ENCODE results near the gene PANK4.

The PANK4 gene

GRCh38 chr1:2495026-2495425, 31.4 kb downstream of the PANK4 start:
- no peak for TF ChIP-seq CTCF (IDR thresholded peaks at IDR 0.05; ENCODE audit: low read depth, low read length)
- no peak overlapping the region for H3K4me3 ChIP-seq (ENCODE audit: low read depth, low read length)

GRCh38 chr1:2494323-2494693, 32.1 kb downstream of the PANK4 start:
- no peak for TF ChIP-seq CTCF (IDR thresholded peaks at IDR 0.05; ENCODE audit: low read depth, low read length)
- H3K4me3 ChIP-seq (ENCODE audit: low read depth, low read length): no peak overlapping the region

GRCh38 chr1:2493691-2494322, 32.6 kb downstream of the PANK4 start:
- no peak for TF ChIP-seq CTCF (IDR thresholded peaks at IDR 0.05; ENCODE audit: low read depth, low read length)
- no peak overlapping the region for H3K4me3 ChIP-seq (ENCODE audit: low read depth, low read length)

GRCh38 chr1:2493218-2493617, 33.2 kb downstream of the PANK4 start:
- TF ChIP-seq CTCF (IDR thresholded peaks at IDR 0.05; ENCODE audit: low read depth, low read length): no peak
- no peak overlapping the region for H3K4me3 ChIP-seq (ENCODE audit: low read depth, low read length)

- no peak for TF ChIP-seq CTCF (IDR thresholded peaks at IDR 0.05; ENCODE audit: low read depth, low read length)
- no peak overlapping the region for H3K4me3 ChIP-seq (ENCODE audit: low read depth, low read length)
Observed at GRCh38 chr1:2492091-2492490, 34.3 kb downstream of the PANK4 start.

GRCh38 chr1:2489615-2490014, 36.8 kb downstream of the PANK4 start:
- no peak for TF ChIP-seq CTCF (IDR thresholded peaks at IDR 0.05; ENCODE audit: low read depth, low read length)
- H3K4me3 ChIP-seq (ENCODE audit: low read depth, low read length): no peak overlapping the region

GRCh38 chr1:2488688-2489087, 37.7 kb downstream of the PANK4 start:
- TF ChIP-seq CTCF (IDR thresholded peaks at IDR 0.05; ENCODE audit: low read depth, low read length): no peak
- H3K4me3 ChIP-seq (ENCODE audit: low read depth, low read length): no peak overlapping the region

Data from WI38 (cell line).